ENCODE measurements around the gene UTRN.

Gene UTRN

GRCh38 chr6:144284478-144284782 is 705 bp upstream of the UTRN start:
- Histone ChIP-seq H4K20me1 (ENCODE audit: insufficient read depth) (no peaks in the 10 kb centered on the region), H3K9ac (peak overlapping the region; percentile 15; the same call in 1 of the 2 replicates), H3K4me3 (IDR thresholded peaks at IDR 0.05; ENCODE audit: insufficient read depth, low read depth, low read length) (no peak overlapping the region), H3K79me2 (ENCODE audit: insufficient read depth, low read depth) (no peaks in the 10 kb centered on the region), H3K27ac (no peak overlapping the region), H3K27me3 (ENCODE audit: insufficient read depth, low read depth) (no peaks in the 10 kb centered on the region), H3K36me3 (ENCODE audit: insufficient read depth) (no peaks in the 10 kb centered on the region), H3K4me2 (peak overlapping the region; percentile 72), H2AFZ (ENCODE audit: low read depth) (peak overlapping the region; percentile 97), H3K4me1 (ENCODE audit: low read depth, poor library complexity, severe bottlenecking) (no peaks in the 10 kb centered on the region)
- TF ChIP-seq CTCF (conservative IDR thresholded peaks at IDR 0.05; ENCODE audit: low read depth, low read length), result no peak

DNA sequence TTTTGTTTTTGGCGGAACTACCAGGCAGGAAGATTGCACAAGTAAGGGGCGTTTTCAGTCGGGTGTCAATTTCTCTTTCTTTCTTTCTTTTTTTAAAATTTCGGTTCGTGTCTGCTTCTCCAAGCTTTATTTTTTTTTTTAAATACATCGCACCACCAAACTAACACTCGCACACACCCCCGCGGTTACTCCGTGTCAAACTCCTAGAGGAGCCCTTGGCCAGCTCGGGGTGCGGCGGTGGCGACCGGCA is 338 bp downstream of the UTRN start:
- peak overlapping the region; percentile 97 for H2AFZ ChIP-seq (ENCODE audit: low read depth)
- TF ChIP-seq CTCF (conservative IDR thresholded peaks at IDR 0.05; ENCODE audit: low read depth, low read length), result no peak

DNA sequence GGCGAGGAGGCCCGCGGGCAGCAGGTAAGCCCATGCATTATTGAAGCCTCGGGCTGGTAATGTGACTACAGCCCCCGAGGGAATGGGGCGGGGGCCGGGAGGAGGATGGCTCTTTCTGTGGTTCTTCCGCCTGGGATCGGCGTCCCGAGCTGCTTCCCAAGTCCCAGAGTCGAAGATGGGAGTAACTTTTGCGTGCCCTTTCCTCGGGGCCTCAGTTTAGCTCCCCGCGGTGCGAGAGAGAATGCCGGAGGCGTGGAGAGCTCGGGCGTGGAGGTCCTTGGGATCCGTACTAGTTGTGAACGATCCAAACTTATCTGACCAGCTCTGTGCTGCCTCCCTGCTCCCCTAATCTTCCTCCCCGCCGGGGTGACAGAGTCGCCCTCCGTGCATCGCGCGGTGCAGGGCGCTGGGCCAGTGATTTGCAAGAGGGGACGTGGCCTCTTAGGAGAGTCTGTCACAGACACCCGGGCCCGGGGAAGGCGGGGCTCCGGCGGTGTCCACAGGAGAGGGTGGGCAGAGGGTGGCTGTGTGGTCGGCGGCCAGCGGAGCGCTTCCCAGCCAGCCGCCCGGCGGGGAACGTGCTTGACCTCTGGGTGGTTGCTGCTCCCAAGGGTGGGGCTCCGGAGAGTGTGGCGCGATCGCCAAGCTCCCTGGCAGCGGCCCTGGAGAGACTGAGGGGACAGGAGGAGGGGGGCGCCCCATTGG is 815 bp downstream of the UTRN start:
- no peak overlapping the region for H3K4me3 ChIP-seq (IDR thresholded peaks at IDR 0.05; ENCODE audit: insufficient read depth, low read depth, low read length)

More for the DNA sequence above, 338 bp downstream of the UTRN start:
- no peaks in the 10 kb centered on the region for H3K36me3 ChIP-seq (ENCODE audit: insufficient read depth)
- H3K4me2 ChIP-seq, result peak overlapping the region; percentile 72; the same call in 1 of the 2 replicates
- no peaks in the 10 kb centered on the region for H3K79me2 ChIP-seq (ENCODE audit: insufficient read depth, low read depth)
- no peaks in the 10 kb centered on the region for H3K27me3 ChIP-seq (ENCODE audit: insufficient read depth, low read depth)
- no peak overlapping the region; the same call in 1 of the 2 replicates for H3K9ac ChIP-seq
- H3K4me3 ChIP-seq (IDR thresholded peaks at IDR 0.05; ENCODE audit: insufficient read depth, low read depth, low read length), result no peak overlapping the region
- H3K27ac ChIP-seq, result no peak overlapping the region
- H4K20me1 ChIP-seq (ENCODE audit: insufficient read depth), result no peaks in the 10 kb centered on the region
- H3K4me1 ChIP-seq (ENCODE audit: low read depth, poor library complexity, severe bottlenecking), result no peaks in the 10 kb centered on the region

DNA sequence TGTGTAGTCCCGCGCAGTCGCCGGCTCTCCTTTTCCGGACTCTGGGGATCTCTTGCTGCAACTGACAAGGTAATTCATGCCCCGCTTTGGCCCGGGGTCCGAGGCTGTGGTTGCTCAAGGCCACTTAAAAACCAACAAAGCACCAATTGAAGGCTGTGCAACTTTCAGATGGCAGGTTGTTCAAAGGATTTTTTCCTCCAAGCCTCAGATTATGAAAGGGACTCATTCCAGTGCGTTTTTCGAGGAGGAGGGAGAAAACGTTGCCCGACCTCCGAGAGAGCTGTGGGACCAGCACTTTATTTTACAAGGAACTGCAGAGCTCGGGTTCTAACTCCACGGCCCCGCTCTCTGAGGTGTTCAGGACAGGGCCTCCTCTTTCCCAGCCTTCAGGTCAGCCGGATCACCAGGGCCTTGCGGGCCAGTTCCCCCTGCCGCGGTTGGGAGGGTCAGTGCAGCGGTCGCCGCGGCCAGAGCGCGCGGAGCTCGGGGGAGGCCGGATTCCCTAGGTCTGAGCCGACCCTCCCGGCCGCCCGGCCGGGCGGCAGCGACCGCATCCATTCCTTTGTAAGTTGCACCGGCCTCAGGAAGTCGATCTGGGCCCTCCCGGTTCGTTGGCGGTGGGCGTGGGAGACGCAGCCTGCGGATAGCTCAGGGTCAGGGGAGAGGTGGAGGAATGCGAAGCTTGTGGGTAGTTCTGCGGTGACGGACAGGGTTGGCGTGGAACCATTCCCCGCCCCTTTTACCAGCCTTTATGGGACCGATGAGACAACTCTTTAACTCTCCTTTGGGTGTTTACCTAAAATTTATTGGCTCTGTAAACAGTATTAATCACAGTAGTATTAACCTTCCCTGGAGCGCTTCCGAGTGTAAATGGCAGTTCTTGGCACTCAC is 1.6 kb downstream of the UTRN start:
- no peak overlapping the region for H3K4me3 ChIP-seq (IDR thresholded peaks at IDR 0.05; ENCODE audit: insufficient read depth, low read depth, low read length)
- H3K9ac ChIP-seq, result no peak overlapping the region
- H3K27ac ChIP-seq, result no peak overlapping the region
- no peak for TF ChIP-seq CTCF (conservative IDR thresholded peaks at IDR 0.05; ENCODE audit: low read depth, low read length)
- no peaks in the 10 kb centered on the region for H3K36me3 ChIP-seq (ENCODE audit: insufficient read depth)
- no peaks in the 10 kb centered on the region for H4K20me1 ChIP-seq (ENCODE audit: insufficient read depth)
- no peaks in the 10 kb centered on the region for H3K79me2 ChIP-seq (ENCODE audit: insufficient read depth, low read depth)
- H3K4me2 ChIP-seq, result no peak overlapping the region
- no peaks in the 10 kb centered on the region for H3K27me3 ChIP-seq (ENCODE audit: insufficient read depth, low read depth)
- H2AFZ ChIP-seq (ENCODE audit: low read depth), result no peak overlapping the region
- H3K4me1 ChIP-seq (ENCODE audit: low read depth, poor library complexity, severe bottlenecking), result no peaks in the 10 kb centered on the region

More for the DNA sequence above, 815 bp downstream of the UTRN start:
- Histone ChIP-seq H3K27me3 (ENCODE audit: insufficient read depth, low read depth) (no peaks in the 10 kb centered on the region), H3K27ac (no peak overlapping the region), H4K20me1 (ENCODE audit: insufficient read depth) (no peaks in the 10 kb centered on the region), H3K4me1 (ENCODE audit: low read depth, poor library complexity, severe bottlenecking) (no peaks in the 10 kb centered on the region), H3K79me2 (ENCODE audit: insufficient read depth, low read depth) (no peaks in the 10 kb centered on the region), H3K36me3 (ENCODE audit: insufficient read depth) (no peaks in the 10 kb centered on the region), H2AFZ (ENCODE audit: low read depth) (peak overlapping the region; percentile 97), H3K4me2 (peak overlapping the region; percentile 72; the same call in 1 of the 2 replicates), H3K9ac (no peak overlapping the region)
- TF ChIP-seq CTCF (conservative IDR thresholded peaks at IDR 0.05; ENCODE audit: low read depth, low read length), result no peak
